Karpas-422 (cell line): ENCODE results near the gene HSPB9. TPM values are rescaled to one million over a fixed set of nuclear protein-coding genes. Genes with fewer than 3 reads are reported as not detected.

Source experiments
- DNase-seq: peaks from one replicate; pipeline ENCODE4 v3.0.0-alpha.2; 2015
- H2AFZ ChIP-seq: fragments of 200-600 bp; sonication (generic); 2 replicates; pipeline ENCODE4 v1.6.1; 2014; ENCODE audit warnings: antibody characterized with exemption, low read length, mixed read lengths
- H3K27ac ChIP-seq: fragments of 200-600 bp; sonication (generic); 2 replicates; pipeline ENCODE4 v1.5.1; 2014; ENCODE audit warnings: mild to moderate bottlenecking, low read length, moderate library complexity
- H3K27me3 ChIP-seq: fragments of 200-600 bp; sonication (generic); 2 replicates; pipeline ENCODE4 v1.6.1; 2014; ENCODE audit warnings: low read length, mixed read lengths
- H3K36me3 ChIP-seq: fragments of 200-600 bp; sonication (generic); 2 replicates; pipeline ENCODE4 v1.6.1; 2014; ENCODE audit warnings: low read length, mixed read lengths; ENCODE audit not compliant: insufficient read depth
- H3K4me1 ChIP-seq: fragments of 200-600 bp; sonication (generic); 2 replicates; pipeline ENCODE4 v1.6.1; 2014; ENCODE audit warnings: mild to moderate bottlenecking, low read length, mixed read lengths
- H3K4me2 ChIP-seq: fragments of 200-600 bp; sonication (generic); 2 replicates; pipeline ENCODE4 v1.6.1; 2014; ENCODE audit warnings: low read length, low read depth, mild to moderate bottlenecking; ENCODE audit not compliant: poor library complexity, severe bottlenecking
- H3K4me3 ChIP-seq: fragments of 200-600 bp; sonication (generic); 2 replicates; pipeline ENCODE4 v1.5.1; 2014; ENCODE audit warnings: mild to moderate bottlenecking, antibody characterized with exemption, low read length, mixed read lengths
- H3K79me2 ChIP-seq: fragments of 200-600 bp; sonication (generic); 2 replicates; pipeline ENCODE4 v1.6.1; 2014; ENCODE audit warnings: mild to moderate bottlenecking, low read length, mixed read lengths
- H3K9ac ChIP-seq: fragments of 200-600 bp; sonication (generic); 2 replicates; pipeline ENCODE4 v1.6.0; 2014; ENCODE audit warnings: low read length
- H3K9me2 ChIP-seq: fragments of 200-600 bp; sonication (generic), shearing (Covaris generic); replicated peaks from 2 replicates; pipeline ENCODE4 v1.6.0; 2014; ENCODE audit warnings: mild to moderate bottlenecking, low read length, moderate library complexity; ENCODE audit not compliant: insufficient read depth
- H3K9me3 ChIP-seq: fragments of 300-700, 200-600 bp; sonication (generic); 2 replicates; pipeline ENCODE4 v1.6.1; 2014; ENCODE audit warnings: low read length, mixed read lengths
- H4K20me1 ChIP-seq: fragments of 200-600 bp; sonication (generic); 2 replicates; pipeline ENCODE4 v1.6.1; 2014; ENCODE audit warnings: mild to moderate bottlenecking, antibody characterized with exemption, low read length, low read depth; ENCODE audit not compliant: insufficient read depth
- total RNA-seq: library from RNA; depleted of rRNA; stranded (reverse); fragments of >200 nt; shearing (Covaris generic); gene quantifications from 2 replicates; pipeline ENCODE4 v1.2.3, GENCODE V29; 2014; ENCODE audit warnings: low replicate concordance

Gene HSPB9
- total RNA-seq, 1 experiment from 2014 or later, result 0.37 TPM

DNA sequence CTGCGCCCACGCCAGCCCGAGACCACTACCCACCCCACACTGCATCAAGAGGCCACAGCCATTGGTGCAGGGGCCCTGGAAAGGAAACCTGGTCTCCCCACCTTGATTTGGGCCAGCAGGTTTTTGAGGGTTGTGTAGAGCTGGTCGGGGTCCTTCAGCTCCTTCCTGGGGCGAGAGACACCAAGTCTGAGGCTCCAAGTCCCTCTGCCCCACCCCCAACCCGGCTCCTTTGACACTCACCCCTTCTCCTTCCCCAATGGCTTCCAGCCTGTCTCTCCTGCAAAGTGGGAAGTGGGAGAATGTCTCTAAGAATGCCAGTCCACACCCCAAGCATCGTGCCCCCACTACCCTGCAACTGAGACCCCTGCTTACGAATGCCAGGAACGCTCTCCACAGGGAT is 8.5 kb upstream of the HSPB9 start:
- no peak overlapping the region for H3K4me2 ChIP-seq
- H3K4me1 ChIP-seq, result peaks cover 60% of the 10 kb centered on the region
- no peak overlapping the region for H3K4me3 ChIP-seq
- H3K79me2 ChIP-seq, result peaks cover 3% of the 10 kb centered on the region; the same call in 1 of the 2 replicates
- no peaks in the 10 kb centered on the region for H3K9me3 ChIP-seq
- no peak overlapping the region for H3K9ac ChIP-seq
- no peak for DNase-seq
- no peaks in the 10 kb centered on the region for H4K20me1 ChIP-seq
- H3K36me3 ChIP-seq, result no peaks in the 10 kb centered on the region
- no peaks in the 10 kb centered on the region for H3K9me2 ChIP-seq
- H3K27me3 ChIP-seq, result no peaks in the 10 kb centered on the region
- no peak overlapping the region for H3K27ac ChIP-seq
- H2AFZ ChIP-seq, result no peak overlapping the region

DNA sequence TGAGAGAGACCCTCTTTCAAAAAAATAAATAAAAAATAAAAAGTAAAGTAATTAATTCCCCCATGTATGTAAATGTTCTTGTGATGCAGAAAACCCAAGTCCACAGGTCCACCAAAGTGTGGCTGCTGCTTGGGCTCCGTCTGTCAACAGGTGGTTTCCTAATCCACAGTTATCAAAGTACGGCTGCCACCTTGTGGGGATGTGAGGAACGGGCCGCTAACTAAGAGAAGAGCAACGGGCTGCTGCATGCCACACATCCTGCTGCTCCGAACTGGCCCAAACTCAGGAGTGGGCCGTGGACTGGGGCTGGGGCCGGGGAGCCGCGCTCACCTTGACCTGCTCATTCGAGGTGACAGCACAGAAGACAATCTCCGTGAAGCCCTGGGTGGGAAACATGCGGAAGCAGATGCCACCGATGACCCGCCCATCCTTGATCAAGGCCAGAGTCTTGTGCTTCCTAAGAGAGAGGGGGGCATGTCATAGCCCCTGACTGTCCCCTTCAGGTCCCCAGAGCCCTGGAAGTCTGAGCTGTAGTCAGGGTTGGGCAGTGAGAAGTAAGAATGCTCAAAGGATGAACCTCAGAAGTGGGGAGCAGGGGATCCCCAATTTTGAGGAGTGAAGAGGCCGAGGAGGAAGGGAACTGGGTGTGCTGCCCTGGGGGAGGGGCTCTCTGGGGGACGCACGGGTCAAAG is 5.8 kb upstream of the HSPB9 start:
- Histone ChIP-seq H3K9ac (no peak overlapping the region), H2AFZ (no peak overlapping the region), H3K36me3 (no peaks in the 10 kb centered on the region), H3K9me2 (no peaks in the 10 kb centered on the region), H3K4me1 (peaks cover 73% of the 10 kb centered on the region), H3K79me2 (peaks cover 13% of the 10 kb centered on the region), H3K27ac (peak overlapping the region; percentile 80), H3K4me3 (no peak overlapping the region), H3K9me3 (no peaks in the 10 kb centered on the region), H3K4me2 (peak overlapping the region; percentile 5), H4K20me1 (no peaks in the 10 kb centered on the region), H3K27me3 (no peaks in the 10 kb centered on the region)
- peak; percentile 95 for DNase-seq

GRCh38 chr17:42117397-42118125 is 5.0 kb upstream of the HSPB9 start:
- Histone ChIP-seq H4K20me1 (no peaks in the 10 kb centered on the region), H3K79me2 (peaks cover 13% of the 10 kb centered on the region), H3K27ac (no peak overlapping the region), H3K9me2 (no peaks in the 10 kb centered on the region), H3K36me3 (no peaks in the 10 kb centered on the region), H3K4me2 (no peak overlapping the region), H2AFZ (no peak overlapping the region), H3K4me3 (no peak overlapping the region), H3K9me3 (no peaks in the 10 kb centered on the region), H3K9ac (no peak overlapping the region), H3K27me3 (no peaks in the 10 kb centered on the region), H3K4me1 (peaks cover 68% of the 10 kb centered on the region)
- no peak for DNase-seq

DNA sequence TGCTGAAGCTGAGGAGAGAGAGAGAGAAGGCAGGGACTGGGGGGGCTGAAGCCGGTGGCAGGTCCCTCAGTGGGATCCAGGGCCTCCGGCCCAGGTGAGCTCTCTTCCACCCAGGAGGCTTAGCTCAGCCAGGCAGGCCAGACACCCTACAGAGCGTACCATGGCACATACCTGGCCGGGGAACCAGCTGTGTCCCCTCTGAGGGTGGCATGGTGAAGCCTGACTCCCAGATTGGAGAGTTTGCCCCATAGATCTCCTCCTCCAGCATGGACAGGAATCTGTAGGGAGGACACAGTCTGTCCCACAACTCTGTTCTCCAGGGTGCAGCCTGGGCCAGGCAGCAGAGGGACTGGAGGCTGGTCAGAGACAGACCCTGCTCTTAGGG is 4.5 kb upstream of the HSPB9 start:
- no peak overlapping the region for H3K27ac ChIP-seq
- DNase-seq, result no peak
- no peak overlapping the region for H3K4me3 ChIP-seq
- H3K27me3 ChIP-seq, result no peaks in the 10 kb centered on the region
- H3K4me1 ChIP-seq, result peaks cover 63% of the 10 kb centered on the region
- no peaks in the 10 kb centered on the region for H3K9me3 ChIP-seq
- H4K20me1 ChIP-seq, result no peaks in the 10 kb centered on the region
- no peak overlapping the region for H2AFZ ChIP-seq
- no peaks in the 10 kb centered on the region for H3K9me2 ChIP-seq
- peaks cover 13% of the 10 kb centered on the region for H3K79me2 ChIP-seq
- no peak overlapping the region for H3K9ac ChIP-seq
- no peaks in the 10 kb centered on the region for H3K36me3 ChIP-seq
- no peak overlapping the region for H3K4me2 ChIP-seq

DNA sequence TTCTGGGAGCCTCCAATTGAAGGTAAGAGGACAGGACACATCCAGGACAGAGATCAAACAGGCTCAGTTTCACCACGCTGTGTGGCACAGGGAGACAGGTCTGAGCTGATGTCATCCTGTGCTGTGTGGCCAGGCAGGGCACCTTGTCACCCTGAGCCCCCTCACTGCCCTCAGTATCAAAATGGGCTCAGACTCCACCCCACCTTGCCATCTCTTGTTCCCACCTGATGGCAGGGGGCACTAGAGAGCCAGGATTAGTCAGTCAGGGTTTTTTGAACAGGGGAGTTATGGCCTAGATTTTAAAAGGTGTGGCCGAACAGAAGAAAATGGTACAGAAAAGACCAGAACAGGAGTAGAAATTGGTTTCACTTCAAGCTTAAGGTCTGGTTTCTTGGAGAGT is 4.1 kb upstream of the HSPB9 start:
- Histone ChIP-seq H3K9me2 (no peaks in the 10 kb centered on the region), H4K20me1 (no peaks in the 10 kb centered on the region), H3K27ac (no peak overlapping the region), H3K36me3 (no peaks in the 10 kb centered on the region), H3K9me3 (no peaks in the 10 kb centered on the region), H3K4me3 (no peak overlapping the region), H3K27me3 (no peaks in the 10 kb centered on the region), H3K9ac (0 out of 2 replicates have a peak overlapping the region, but pooled peaks have one; percentile 10), H3K4me1 (peaks cover 59% of the 10 kb centered on the region), H3K4me2 (no peak overlapping the region), H3K79me2 (peaks cover 13% of the 10 kb centered on the region), H2AFZ (no peak overlapping the region)
- DNase-seq, result peak; percentile 88

DNA sequence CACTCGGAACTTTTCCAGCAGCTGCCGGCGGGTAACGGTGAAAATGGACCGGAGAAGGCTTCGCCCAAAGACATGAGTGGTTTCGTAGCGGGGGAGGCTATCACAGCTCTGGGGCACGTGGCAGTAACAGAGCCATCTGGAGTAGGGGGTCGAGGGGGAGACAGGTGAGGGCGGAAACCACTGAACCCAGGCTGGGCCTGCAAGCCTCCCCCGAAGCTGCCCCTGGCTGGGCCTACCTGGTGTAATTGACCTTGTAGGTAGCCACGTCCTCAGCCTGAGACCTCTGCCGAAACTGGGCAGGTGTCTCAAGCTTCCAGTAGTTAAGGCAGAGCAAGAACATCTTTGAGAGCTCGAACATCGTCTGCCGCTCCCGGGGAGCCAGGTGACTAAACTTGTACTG is 3.3 kb upstream of the HSPB9 start:
- no peaks in the 10 kb centered on the region for H4K20me1 ChIP-seq
- peaks cover 13% of the 10 kb centered on the region for H3K79me2 ChIP-seq
- DNase-seq, result no peak
- peak overlapping the region; percentile 95; the same call in 1 of the 2 replicates for H3K4me3 ChIP-seq
- H3K4me2 ChIP-seq, result peak overlapping the region; percentile 89
- H3K9ac ChIP-seq, result peak overlapping the region; percentile 92
- H3K36me3 ChIP-seq, result no peaks in the 10 kb centered on the region
- no peak overlapping the region for H3K27ac ChIP-seq
- no peak overlapping the region for H2AFZ ChIP-seq
- H3K4me1 ChIP-seq, result peaks cover 51% of the 10 kb centered on the region
- H3K9me3 ChIP-seq, result no peaks in the 10 kb centered on the region
- no peaks in the 10 kb centered on the region for H3K27me3 ChIP-seq
- no peaks in the 10 kb centered on the region for H3K9me2 ChIP-seq

- Histone ChIP-seq H4K20me1 (no peaks in the 10 kb centered on the region), H2AFZ (no peak overlapping the region; the same call in 1 of the 2 replicates), H3K79me2 (peaks cover 13% of the 10 kb centered on the region), H3K9me2 (no peaks in the 10 kb centered on the region), H3K36me3 (no peaks in the 10 kb centered on the region), H3K27me3 (no peaks in the 10 kb centered on the region), H3K9ac (peak overlapping the region; percentile 92), H3K27ac (peak overlapping the region; percentile 51), H3K4me3 (peak overlapping the region; percentile 95), H3K4me1 (peaks cover 47% of the 10 kb centered on the region), H3K9me3 (no peaks in the 10 kb centered on the region), H3K4me2 (peak overlapping the region; percentile 89)
- DNase-seq, result peak; percentile 62
Measured at GRCh38 chr17:42120161-42120769, 2.3 kb upstream of the HSPB9 start.
